ENCODE measurements around the gene ZACN. TPM values are rescaled to one million over a fixed set of nuclear protein-coding genes. Genes with fewer than 3 reads are reported as not detected.

ZACN gene
- total RNA-seq, 1 donor from 2014 or later: 0.23 TPM

GRCh38 chr17:76131051-76131691, 52.2 kb downstream of the ZACN start:
- no peaks in the 10 kb centered on the region for H3K79me2 ChIP-seq (ENCODE audit: insufficient read depth, low read length)
- Mint-ChIP-seq H3K36me3 (ENCODE audit: low read depth, unreplicated experiment) (no peaks in the 10 kb centered on the region), H3K4me1 (ENCODE audit: low read depth, unreplicated experiment) (no peaks in the 10 kb centered on the region), H3K9me3 (ENCODE audit: unreplicated experiment) (no peaks in the 10 kb centered on the region), H3K27ac (ENCODE audit: unreplicated experiment) (no peak overlapping the region), H3K4me3 (ENCODE audit: unreplicated experiment) (no peak overlapping the region), H3K27me3 (ENCODE audit: low read depth, unreplicated experiment) (peaks cover 41% of the 10 kb centered on the region)
- no peaks in the 10 kb centered on the region for H3K4me1 ChIP-seq (ENCODE audit: insufficient read depth, low read length)
- H4K20me1 ChIP-seq (ENCODE audit: insufficient read depth, low read length): no peaks in the 10 kb centered on the region
- no peak for DNase-seq (ENCODE audit: low read depth)
- no peak overlapping the region for H3K27ac ChIP-seq (ENCODE audit: low read depth, low read length)
- H3K9ac ChIP-seq (ENCODE audit: low read length): no peak overlapping the region
- no peak overlapping the region for H3K4me3 ChIP-seq (ENCODE audit: insufficient read depth, low read depth, low read length)
- FAIRE-seq: no peak
- H3K9me3 ChIP-seq (ENCODE audit: insufficient read depth, low read depth, low read length): no peaks in the 10 kb centered on the region
- H3K27me3 ChIP-seq (ENCODE audit: insufficient read depth, low read length): peaks cover 21% of the 10 kb centered on the region
- no peaks in the 10 kb centered on the region for H3K36me3 ChIP-seq (ENCODE audit: insufficient read depth, low read length)
- no peak for TF ChIP-seq EZH2 (IDR thresholded peaks at IDR 0.05; ENCODE audit: insufficient read depth, low read length)
- no peak for TF ChIP-seq CTCF (IDR thresholded peaks at IDR 0.05; ENCODE audit: insufficient read depth, low read depth, low read length)
- H3K4me2 ChIP-seq (ENCODE audit: low read length): no peak overlapping the region
- H2AFZ ChIP-seq (ENCODE audit: low read depth, low read length): no peak overlapping the region

DNA sequence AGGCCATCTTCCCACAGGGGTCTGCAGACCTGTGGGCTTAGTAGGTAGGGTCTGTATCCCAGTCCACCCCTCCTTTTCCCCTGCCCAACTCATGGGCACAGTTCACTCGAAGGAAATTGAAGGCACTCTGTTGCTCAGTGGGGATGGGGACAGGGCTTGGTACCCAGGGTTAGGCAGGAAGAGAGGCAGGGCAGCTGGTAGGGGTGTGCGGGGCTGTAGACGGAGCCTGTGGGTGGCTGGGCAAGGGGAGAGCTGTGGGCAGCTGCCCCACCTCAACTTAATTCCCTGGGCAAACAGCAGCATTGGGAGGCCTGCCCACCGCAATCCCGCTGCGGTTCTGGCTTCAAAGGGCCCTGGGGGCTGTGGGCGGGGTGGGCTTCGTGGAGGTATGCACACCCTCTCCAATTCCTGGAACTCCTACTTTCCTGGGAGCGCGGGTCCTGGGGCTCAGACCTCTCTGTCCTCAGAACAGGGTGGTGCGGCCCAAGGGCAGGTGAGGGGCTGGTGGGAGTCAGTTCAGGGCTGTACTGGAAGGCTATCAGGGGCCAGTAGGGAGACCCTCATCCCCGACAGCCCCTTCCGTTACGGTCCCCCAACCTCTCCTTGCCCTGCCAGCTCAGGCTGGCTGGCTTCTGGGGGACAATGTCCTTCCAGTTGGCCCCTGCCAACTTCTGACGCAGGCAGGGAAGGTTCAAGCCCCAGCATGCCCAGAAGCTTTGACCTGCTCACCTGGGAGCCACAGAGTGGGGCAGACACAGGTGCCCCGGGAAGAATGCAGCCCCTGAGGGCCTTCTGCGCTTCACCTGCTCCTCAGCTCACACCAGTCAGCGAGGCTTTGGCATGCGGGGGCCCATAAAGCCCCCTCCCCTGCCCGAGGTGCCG, 53.0 kb downstream of the ZACN start:
- Histone ChIP-seq H3K4me2 (ENCODE audit: low read length) (no peak overlapping the region), H3K4me3 (ENCODE audit: insufficient read depth, low read depth, low read length) (no peak overlapping the region)
- H3K4me1 Mint-ChIP-seq (ENCODE audit: low read depth, unreplicated experiment): no peaks in the 10 kb centered on the region

More for the DNA sequence above, 53.0 kb downstream of the ZACN start:
- no peak overlapping the region for H3K27ac ChIP-seq (ENCODE audit: low read depth, low read length)
- H3K36me3 ChIP-seq (ENCODE audit: insufficient read depth, low read length): no peaks in the 10 kb centered on the region
- Mint-ChIP-seq H3K9me3 (ENCODE audit: unreplicated experiment) (no peaks in the 10 kb centered on the region), H3K4me3 (ENCODE audit: unreplicated experiment) (no peak overlapping the region), H3K36me3 (ENCODE audit: low read depth, unreplicated experiment) (no peaks in the 10 kb centered on the region), H3K27ac (ENCODE audit: unreplicated experiment) (no peak overlapping the region), H3K27me3 (ENCODE audit: low read depth, unreplicated experiment) (peaks cover 43% of the 10 kb centered on the region)
- no peaks in the 10 kb centered on the region for H4K20me1 ChIP-seq (ENCODE audit: insufficient read depth, low read length)
- H3K79me2 ChIP-seq (ENCODE audit: insufficient read depth, low read length): no peaks in the 10 kb centered on the region
- TF ChIP-seq EZH2 (IDR thresholded peaks at IDR 0.05; ENCODE audit: insufficient read depth, low read length): peak; percentile 11
- TF ChIP-seq CTCF (IDR thresholded peaks at IDR 0.05; ENCODE audit: insufficient read depth, low read depth, low read length): no peak
- DNase-seq (ENCODE audit: low read depth): no peak
- H3K9me3 ChIP-seq (ENCODE audit: insufficient read depth, low read depth, low read length): no peaks in the 10 kb centered on the region
- H3K9ac ChIP-seq (ENCODE audit: low read length): no peak overlapping the region
- H3K27me3 ChIP-seq (ENCODE audit: insufficient read depth, low read length): peaks cover 24% of the 10 kb centered on the region
- no peak for FAIRE-seq
- H2AFZ ChIP-seq (ENCODE audit: low read depth, low read length): no peak overlapping the region
- H3K4me1 ChIP-seq (ENCODE audit: insufficient read depth, low read length): no peaks in the 10 kb centered on the region

Small RNA genes within 50 kb of the gene (microRNA-seq; reads per million reads assigned to microRNA genes)
- gene MIR6868: 8.8 reads per million, percentile 32 among the genes with 10 or more reads in this experiment

Other genes starting within 250 kb of the ZACN start
- gene UNC13D, start 234.8 kb upstream of the ZACN start, total RNA-seq: 2.5 and 2.7 TPM in 2 replicates
- 65.6 and 72.6 TPM in 2 replicates for gene WBP2, start 223.8 kb upstream of the ZACN start, total RNA-seq
- 5.6 and 5.9 TPM in 2 replicates for gene TRIM47, start 200.6 kb upstream of the ZACN start, total RNA-seq
- 15.4 and 20.1 TPM in 2 replicates for gene TRIM65, start 182.2 kb upstream of the ZACN start, total RNA-seq
- 58.9 and 65.6 TPM in 2 replicates for gene MRPL38, start 174.3 kb upstream of the ZACN start, total RNA-seq
- 5.1 and 5.2 TPM in 2 replicates for gene FBF1, start 138.1 kb upstream of the ZACN start, total RNA-seq
- gene ACOX1, start 100.0 kb upstream of the ZACN start, total RNA-seq: 56.8 and 61.3 TPM in 2 replicates
- gene TEN1, start 99.9 kb upstream of the ZACN start, total RNA-seq: 17.7 and 19.0 TPM in 2 replicates
- gene CDK3, start 78.3 kb upstream of the ZACN start, total RNA-seq: 5.0 and 7.5 TPM in 2 replicates
- not detected in 2 replicates for gene EVPL, start 51.9 kb upstream of the ZACN start, total RNA-seq
- 74.3 and 75.3 TPM in 2 replicates for gene SRP68, start 6.7 kb upstream of the ZACN start, total RNA-seq
- gene GALR2, start 4.4 kb upstream of the ZACN start, total RNA-seq: 0.36 TPM in 1 of 2 replicates, not detected in the other
- gene EXOC7, start 24.6 kb downstream of the ZACN start, total RNA-seq: 145 and 154 TPM in 2 replicates
- gene FOXJ1, start 62.1 kb downstream of the ZACN start, total RNA-seq: 0.31 and 0.48 TPM in 2 replicates
- 1.4 and 1.8 TPM in 2 replicates for gene RNF157, start 161.3 kb downstream of the ZACN start, total RNA-seq
- 32.8 and 34.6 TPM in 2 replicates for gene UBALD2, start 186.2 kb downstream of the ZACN start, total RNA-seq
- gene QRICH2, start 229.1 kb downstream of the ZACN start, total RNA-seq: 2.5 and 3.8 TPM in 2 replicates

Measured in astrocyte (in vitro differentiated cells and primary cell).